Measurements from ENCODE around the gene ATP6V0D1. TPM values are rescaled to one million over a fixed set of nuclear protein-coding genes. Genes with fewer than 3 reads are reported as not detected.

Gene ATP6V0D1
- total RNA-seq, 1 donor from 2014 or later = 78.7 TPM

GRCh38 chr16:67463691-67464090 is 17.3 kb downstream of the ATP6V0D1 start:
- no peak for FAIRE-seq
- no peak for DNase-seq (ENCODE audit: low spot score in 2 of 2)

- FAIRE-seq (no peak), DNase-seq (ENCODE audit: low spot score in 2 of 2) (no peak)
These were observed 17.9 kb downstream of the ATP6V0D1 start for GRCh38 chr16:67463059-67463458.

GRCh38 chr16:67462279-67462655 is 18.7 kb downstream of the ATP6V0D1 start:
- FAIRE-seq = no peak
- no peak for DNase-seq (ENCODE audit: low spot score in 2 of 2)

GRCh38 chr16:67461600-67462278 is 19.2 kb downstream of the ATP6V0D1 start:
- FAIRE-seq = no peak

GRCh38 chr16:67460961-67461360 is 20.0 kb downstream of the ATP6V0D1 start:
- FAIRE-seq (no peak), DNase-seq (ENCODE audit: low spot score in 2 of 2) (no peak)

More at GRCh38 chr16:67461600-67462278, 19.2 kb downstream of the ATP6V0D1 start:
- no peak for DNase-seq (ENCODE audit: low spot score in 2 of 2)

- FAIRE-seq = no peak
These were observed 20.8 kb downstream of the ATP6V0D1 start for GRCh38 chr16:67460168-67460567.

GRCh38 chr16:67459861-67460150 is 21.2 kb downstream of the ATP6V0D1 start:
- FAIRE-seq (no peak), DNase-seq (ENCODE audit: low spot score in 2 of 2) (no peak)

More at GRCh38 chr16:67460168-67460567, 20.8 kb downstream of the ATP6V0D1 start:
- no peak for DNase-seq (ENCODE audit: low spot score in 2 of 2)

GRCh38 chr16:67459066-67459860 is 21.7 kb downstream of the ATP6V0D1 start:
- no peak for DNase-seq (ENCODE audit: low spot score in 2 of 2)
- no peak for FAIRE-seq

- FAIRE-seq = no peak
- no peak for DNase-seq (ENCODE audit: low spot score in 2 of 2)
These were observed 22.8 kb downstream of the ATP6V0D1 start for GRCh38 chr16:67458121-67458641.

- DNase-seq (ENCODE audit: low spot score in 2 of 2) = no peak
- no peak for FAIRE-seq
These were observed 23.3 kb downstream of the ATP6V0D1 start for GRCh38 chr16:67457611-67458010.

GRCh38 chr16:67456391-67457081 is 24.4 kb downstream of the ATP6V0D1 start:
- no peak for FAIRE-seq
- peak in 1 of 2 donors; percentile 66 for DNase-seq (ENCODE audit: low spot score in 2 of 2)

GRCh38 chr16:67454852-67455251 is 26.1 kb downstream of the ATP6V0D1 start:
- DNase-seq (ENCODE audit: low spot score in 2 of 2) (no peak), FAIRE-seq (no peak)

- FAIRE-seq (no peak), DNase-seq (ENCODE audit: low spot score in 2 of 2) (no peak)
These were observed 26.9 kb downstream of the ATP6V0D1 start for GRCh38 chr16:67454104-67454503.

GRCh38 chr16:67451704-67452435 is 29.1 kb downstream of the ATP6V0D1 start:
- FAIRE-seq (no peak), DNase-seq (ENCODE audit: low spot score in 2 of 2) (no peak)

- no peak for FAIRE-seq
- DNase-seq (ENCODE audit: low spot score in 2 of 2) = no peak
These were observed 29.8 kb downstream of the ATP6V0D1 start for GRCh38 chr16:67451061-67451703.

GRCh38 chr16:67449739-67450138 is 31.2 kb downstream of the ATP6V0D1 start:
- FAIRE-seq (no peak), DNase-seq (ENCODE audit: low spot score in 2 of 2) (no peak)

GRCh38 chr16:67449336-67449735 is 31.6 kb downstream of the ATP6V0D1 start:
- DNase-seq (ENCODE audit: low spot score in 2 of 2) = no peak
- no peak for FAIRE-seq

- DNase-seq (ENCODE audit: low spot score in 2 of 2) = no peak
These were observed 32.4 kb downstream of the ATP6V0D1 start for GRCh38 chr16:67448580-67448979.

GRCh38 chr16:67447508-67448076 is 33.4 kb downstream of the ATP6V0D1 start:
- DNase-seq (ENCODE audit: low spot score in 2 of 2) (no peak), FAIRE-seq (no peak)

More at GRCh38 chr16:67448580-67448979, 32.4 kb downstream of the ATP6V0D1 start:
- FAIRE-seq = no peak
